ENCODE data around the gene IDH3G.

GRCh38 chrX:153821066-153821465 lies 26.9 kb upstream of the IDH3G start:
- TF ChIP-seq NFRKB (IDR thresholded peaks at IDR 0.05) (no peak), CTBP1 (IDR thresholded peaks at IDR 0.05; ENCODE audit: borderline replicate concordance) (no peak), L3MBTL2 (conservative IDR thresholded peaks at IDR 0.05) (no peak), HDGF (IDR thresholded peaks at IDR 0.05; ENCODE audit: borderline replicate concordance) (no peak), SUZ12 (IDR thresholded peaks at IDR 0.05) (no peak), SP1 (IDR thresholded peaks at IDR 0.05) (no peak), ELF4 (IDR thresholded peaks at IDR 0.05) (no peak), FOXM1 (IDR thresholded peaks at IDR 0.05; ENCODE audit: borderline replicate concordance) (no peak)
